Activated naive CD8-positive, alpha-beta T cell treated with anti-CD3 and anti-CD28 coated beads for 36 hours (primary cell): ENCODE measurements around the gene BAG1. TPM values are rescaled to one million over a fixed set of nuclear protein-coding genes. Genes with fewer than 3 reads are reported as not detected.

ENCODE experiments used
- DNase-seq: peaks from one replicate; pipeline ENCODE4 v3.0.0; 2021
- H3K27ac Mint-ChIP-seq: one replicate; pipeline ENCODE4 v1.8.0; 2022; ENCODE audit warnings: mild to moderate bottlenecking, moderate library complexity, mixed read lengths
- H3K27me3 Mint-ChIP-seq: one replicate; pipeline ENCODE4 v1.8.0; 2022; ENCODE audit warnings: mild to moderate bottlenecking, mixed read lengths
- H3K36me3 Mint-ChIP-seq: one replicate; pipeline ENCODE4 v1.8.0; 2021; ENCODE audit warnings: mild to moderate bottlenecking, mixed read lengths
- H3K4me1 Mint-ChIP-seq: one replicate; pipeline ENCODE4 v1.8.0; 2021; ENCODE audit warnings: mixed read lengths
- H3K4me3 Mint-ChIP-seq: one replicate; pipeline ENCODE4 v1.8.0; 2022; ENCODE audit warnings: mild to moderate bottlenecking, moderate library complexity, mixed read lengths
- H3K9me3 Mint-ChIP-seq: one replicate; pipeline ENCODE4 v1.8.0; 2022; ENCODE audit warnings: mixed read lengths
- total RNA-seq, 2 experiments: library from RNA; stranded (reverse); gene quantifications; one replicate each; pipeline ENCODE4 v1.2.3, GENCODE V29; 2021

Gene BAG1
- total RNA-seq, result 10 to 100 TPM; 87.2 to 90.9 TPM

GRCh38 chr9:33264473-33265177 lies at the start of gene BAG1, which contains the start of gene CHMP5:
TSS of gene BAG1 (minus strand) at chr9:33264708.
TSS of gene CHMP5 (plus strand) at chr9:33265049. CDS start at chr9:33265079, 30 bp downstream.
- no peaks in the 10 kb centered on the region for H3K9me3 Mint-ChIP-seq
- peak; percentile 99 for DNase-seq
- H3K4me1 Mint-ChIP-seq, result peaks cover 46% of the 10 kb centered on the region
- peak within 1 kb of the TSS; percentile 90 for H3K4me3 Mint-ChIP-seq
- H3K27me3 Mint-ChIP-seq, result no peaks in the 10 kb centered on the region
- H3K27ac Mint-ChIP-seq, result peak within 1 kb of the TSS; percentile 92
- H3K36me3 Mint-ChIP-seq, result peaks cover 43% of the 10 kb centered on the region

GRCh38 chr9:33311953-33312352 lies 47.4 kb upstream of the BAG1 start:
- peaks cover 4% of the 10 kb centered on the region for H3K4me1 Mint-ChIP-seq
- H3K27ac Mint-ChIP-seq, result no peak overlapping the region
- H3K36me3 Mint-ChIP-seq, result peaks cover 24% of the 10 kb centered on the region
- DNase-seq, result no peak
- no peaks in the 10 kb centered on the region for H3K9me3 Mint-ChIP-seq
- H3K4me3 Mint-ChIP-seq, result no peak overlapping the region
- no peaks in the 10 kb centered on the region for H3K27me3 Mint-ChIP-seq

DNA sequence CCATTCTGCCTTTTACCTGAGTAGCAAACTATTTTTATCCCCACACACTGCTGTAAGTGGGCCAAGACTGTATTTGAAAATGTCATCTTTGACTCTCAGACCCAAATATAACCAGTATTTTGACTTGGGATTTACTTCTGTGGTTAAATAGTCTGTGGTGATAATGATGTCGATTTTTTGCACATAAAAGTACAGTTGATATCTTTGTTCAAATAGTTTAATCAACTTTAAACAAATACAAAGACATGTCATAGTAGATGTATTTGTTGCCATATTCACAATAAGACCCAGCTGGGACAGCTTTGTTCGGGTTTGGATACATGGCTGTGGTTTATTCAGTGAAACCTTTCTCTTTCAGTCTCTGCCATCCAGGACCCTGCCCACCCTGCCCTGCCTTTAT lies 46.2 kb upstream of the BAG1 start:
- H3K36me3 Mint-ChIP-seq, result peaks cover 25% of the 10 kb centered on the region
- no peaks in the 10 kb centered on the region for H3K9me3 Mint-ChIP-seq
- peaks cover 4% of the 10 kb centered on the region for H3K4me1 Mint-ChIP-seq
- DNase-seq, result no peak
- H3K4me3 Mint-ChIP-seq, result no peak overlapping the region
- no peaks in the 10 kb centered on the region for H3K27me3 Mint-ChIP-seq
- H3K27ac Mint-ChIP-seq, result peak overlapping the region; percentile 30

DNA sequence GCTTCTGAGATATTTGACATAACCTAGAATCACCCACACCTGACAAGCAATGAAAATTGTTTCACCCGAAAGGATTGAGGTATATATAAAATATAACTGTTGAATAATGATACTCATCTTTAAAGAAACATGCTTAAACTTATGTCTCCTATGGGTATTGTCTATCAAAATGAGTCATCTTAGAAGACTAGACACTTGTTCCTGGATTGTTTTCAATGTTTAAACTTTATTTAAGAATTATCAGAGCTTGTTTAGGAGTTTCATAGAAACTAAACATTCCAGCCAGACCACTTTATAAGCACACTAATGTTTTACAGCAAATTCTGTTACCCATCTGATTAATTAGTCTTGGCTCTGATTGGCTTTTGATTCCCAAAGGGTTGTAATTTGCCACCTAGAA lies 45.4 kb upstream of the BAG1 start:
- no peaks in the 10 kb centered on the region for H3K9me3 Mint-ChIP-seq
- H3K4me1 Mint-ChIP-seq, result peaks cover 4% of the 10 kb centered on the region
- no peak for DNase-seq
- H3K27me3 Mint-ChIP-seq, result no peaks in the 10 kb centered on the region
- H3K27ac Mint-ChIP-seq, result no peak overlapping the region
- peaks cover 22% of the 10 kb centered on the region for H3K36me3 Mint-ChIP-seq
- H3K4me3 Mint-ChIP-seq, result no peak overlapping the region

DNA sequence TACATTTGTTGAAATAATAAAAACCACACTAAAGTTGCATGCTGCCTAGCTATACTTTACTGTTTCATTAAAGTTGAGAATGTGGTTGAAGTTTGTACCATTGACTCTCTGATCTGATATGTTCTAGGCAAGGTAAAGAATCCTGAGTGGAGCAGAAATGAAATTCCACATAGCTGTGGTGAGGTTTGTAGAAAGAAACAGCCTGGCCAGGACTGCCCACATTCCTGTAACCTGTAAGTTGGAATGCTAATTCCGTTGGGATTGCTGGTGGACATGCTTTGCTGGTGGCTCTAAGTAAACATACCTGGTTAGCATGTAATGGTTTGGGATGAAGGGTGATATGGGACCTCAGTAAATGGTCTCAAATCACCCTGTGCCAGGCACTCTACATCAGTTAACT lies 42.6 kb upstream of the BAG1 start:
- peaks cover 22% of the 10 kb centered on the region for H3K36me3 Mint-ChIP-seq
- no peak overlapping the region for H3K4me3 Mint-ChIP-seq
- H3K9me3 Mint-ChIP-seq, result no peaks in the 10 kb centered on the region
- DNase-seq, result no peak
- peaks cover 7% of the 10 kb centered on the region for H3K4me1 Mint-ChIP-seq
- H3K27ac Mint-ChIP-seq, result peak overlapping the region; percentile 17
- H3K27me3 Mint-ChIP-seq, result no peaks in the 10 kb centered on the region

- peaks cover 15% of the 10 kb centered on the region for H3K36me3 Mint-ChIP-seq
- DNase-seq, result peak; percentile 16
- H3K27me3 Mint-ChIP-seq, result no peaks in the 10 kb centered on the region
- H3K4me1 Mint-ChIP-seq, result peaks cover 5% of the 10 kb centered on the region
- H3K4me3 Mint-ChIP-seq, result no peak overlapping the region
- H3K9me3 Mint-ChIP-seq, result no peaks in the 10 kb centered on the region
- no peak overlapping the region for H3K27ac Mint-ChIP-seq
Observed at GRCh38 chr9:33306037-33306436, 41.5 kb upstream of the BAG1 start.

GRCh38 chr9:33304362-33304761 lies 39.9 kb upstream of the BAG1 start:
- no peaks in the 10 kb centered on the region for H3K27me3 Mint-ChIP-seq
- H3K4me3 Mint-ChIP-seq, result no peak overlapping the region
- peaks cover 17% of the 10 kb centered on the region for H3K36me3 Mint-ChIP-seq
- H3K9me3 Mint-ChIP-seq, result no peaks in the 10 kb centered on the region
- peaks cover 10% of the 10 kb centered on the region for H3K4me1 Mint-ChIP-seq
- no peak overlapping the region for H3K27ac Mint-ChIP-seq
- no peak for DNase-seq

- Mint-ChIP-seq H3K9me3 (no peaks in the 10 kb centered on the region), H3K27ac (no peak overlapping the region), H3K4me1 (peaks cover 45% of the 10 kb centered on the region), H3K27me3 (no peaks in the 10 kb centered on the region), H3K4me3 (no peak overlapping the region), H3K36me3 (peaks cover 40% of the 10 kb centered on the region)
- no peak for DNase-seq
Observed at GRCh38 chr9:33300546-33300945, 36.0 kb upstream of the BAG1 start.

DNA sequence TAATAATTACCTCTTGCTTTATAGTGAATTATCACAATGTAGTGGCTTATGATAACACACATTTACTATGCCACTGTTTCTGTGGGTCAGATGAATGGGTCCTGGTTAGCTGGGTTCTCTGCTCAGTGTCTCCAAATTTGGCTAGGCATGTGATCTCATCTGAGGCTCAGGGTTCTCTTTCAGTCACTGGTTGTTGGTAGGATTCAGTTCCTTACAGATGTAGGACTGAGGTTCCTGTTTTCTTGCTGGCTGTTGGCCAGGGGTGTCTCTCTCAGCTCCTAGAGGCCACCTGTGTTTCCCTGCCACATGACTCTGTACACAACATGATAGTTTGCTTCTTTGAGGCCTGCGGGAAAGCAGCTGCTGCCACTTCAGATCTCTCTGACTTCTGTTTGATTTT lies 32.9 kb upstream of the BAG1 start:
- no peak for DNase-seq
- Mint-ChIP-seq H3K27me3 (no peaks in the 10 kb centered on the region), H3K27ac (peak overlapping the region; percentile 50), H3K4me3 (peak overlapping the region; percentile 50), H3K36me3 (peaks cover 56% of the 10 kb centered on the region), H3K4me1 (peaks cover 71% of the 10 kb centered on the region), H3K9me3 (no peaks in the 10 kb centered on the region)

- Mint-ChIP-seq H3K36me3 (peaks cover 72% of the 10 kb centered on the region), H3K4me1 (peaks cover 88% of the 10 kb centered on the region), H3K9me3 (no peaks in the 10 kb centered on the region), H3K4me3 (peak overlapping the region; percentile 12), H3K27me3 (no peaks in the 10 kb centered on the region), H3K27ac (peak overlapping the region; percentile 69)
- no peak for DNase-seq
Observed at GRCh38 chr9:33295571-33295970, 31.1 kb upstream of the BAG1 start.

DNA sequence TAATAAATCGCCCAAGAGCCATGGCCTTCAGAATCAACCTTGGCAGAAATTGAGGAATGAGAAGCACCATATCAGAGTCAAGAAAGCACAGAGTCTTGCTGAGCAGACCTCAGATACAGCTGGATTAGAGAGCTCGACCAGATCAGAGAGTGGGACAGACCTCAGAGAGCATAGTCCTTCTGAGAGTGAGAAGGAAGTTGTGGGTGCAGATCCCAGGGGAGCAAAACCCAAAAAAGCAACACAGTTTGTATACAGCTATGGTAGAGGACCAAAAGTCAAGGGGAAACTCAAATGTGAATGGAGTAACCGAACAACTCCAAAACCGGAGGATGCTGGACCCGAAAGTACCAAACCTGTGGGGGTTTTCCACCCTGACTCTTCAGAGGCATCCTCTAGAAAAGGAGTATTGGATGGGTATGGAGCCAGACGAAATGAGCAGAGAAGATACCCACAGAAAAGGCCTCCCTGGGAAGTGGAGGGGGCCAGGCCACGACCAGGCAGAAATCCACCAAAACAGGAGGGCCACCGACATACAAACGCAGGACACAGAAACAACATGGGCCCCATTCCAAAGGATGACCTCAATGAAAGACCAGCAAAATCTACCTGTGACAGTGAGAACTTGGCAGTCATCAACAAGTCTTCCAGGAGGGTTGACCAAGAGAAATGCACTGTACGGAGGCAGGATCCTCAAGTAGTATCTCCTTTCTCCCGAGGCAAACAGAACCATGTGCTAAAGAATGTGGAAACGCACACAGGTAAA lies 30.3 kb upstream of the BAG1 start:
- H3K27ac Mint-ChIP-seq, result peak overlapping the region; percentile 71
- H3K36me3 Mint-ChIP-seq, result peaks cover 72% of the 10 kb centered on the region
- no peaks in the 10 kb centered on the region for H3K27me3 Mint-ChIP-seq
- peaks cover 86% of the 10 kb centered on the region for H3K4me1 Mint-ChIP-seq
- H3K9me3 Mint-ChIP-seq, result no peaks in the 10 kb centered on the region
- H3K4me3 Mint-ChIP-seq, result peak overlapping the region; percentile 50
- no peak for DNase-seq

GRCh38 chr9:33293782-33294181 lies 29.3 kb upstream of the BAG1 start:
- no peak overlapping the region for H3K4me3 Mint-ChIP-seq
- H3K36me3 Mint-ChIP-seq, result peaks cover 64% of the 10 kb centered on the region
- H3K27me3 Mint-ChIP-seq, result no peaks in the 10 kb centered on the region
- H3K9me3 Mint-ChIP-seq, result no peaks in the 10 kb centered on the region
- peak overlapping the region; percentile 21 for H3K27ac Mint-ChIP-seq
- H3K4me1 Mint-ChIP-seq, result peaks cover 77% of the 10 kb centered on the region
- DNase-seq, result no peak

DNA sequence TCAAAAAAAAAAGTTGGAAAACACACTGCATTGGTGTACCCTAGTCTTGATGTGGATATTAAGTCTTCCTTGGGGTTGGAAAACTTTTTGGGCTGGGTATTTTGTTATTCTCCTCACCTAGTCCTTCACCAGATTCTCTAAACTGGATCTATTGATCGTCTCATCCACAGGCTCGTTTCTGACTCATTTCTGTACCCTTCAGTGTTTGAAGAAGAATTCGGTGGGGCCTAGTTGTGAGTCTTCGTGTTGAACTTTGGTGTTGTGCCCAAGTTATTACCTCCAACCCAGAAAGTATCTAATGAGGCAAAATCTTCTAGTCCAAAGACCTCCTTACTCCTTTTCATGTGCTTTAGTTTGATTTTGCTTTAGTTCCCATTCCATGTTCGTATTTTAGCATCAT lies 27.4 kb upstream of the BAG1 start:
- H3K27ac Mint-ChIP-seq, result peak overlapping the region; percentile 100
- H3K9me3 Mint-ChIP-seq, result no peaks in the 10 kb centered on the region
- no peak for DNase-seq
- H3K27me3 Mint-ChIP-seq, result no peaks in the 10 kb centered on the region
- H3K4me3 Mint-ChIP-seq, result peak overlapping the region; percentile 98
- peaks cover 66% of the 10 kb centered on the region for H3K4me1 Mint-ChIP-seq
- H3K36me3 Mint-ChIP-seq, result peaks cover 48% of the 10 kb centered on the region

DNA sequence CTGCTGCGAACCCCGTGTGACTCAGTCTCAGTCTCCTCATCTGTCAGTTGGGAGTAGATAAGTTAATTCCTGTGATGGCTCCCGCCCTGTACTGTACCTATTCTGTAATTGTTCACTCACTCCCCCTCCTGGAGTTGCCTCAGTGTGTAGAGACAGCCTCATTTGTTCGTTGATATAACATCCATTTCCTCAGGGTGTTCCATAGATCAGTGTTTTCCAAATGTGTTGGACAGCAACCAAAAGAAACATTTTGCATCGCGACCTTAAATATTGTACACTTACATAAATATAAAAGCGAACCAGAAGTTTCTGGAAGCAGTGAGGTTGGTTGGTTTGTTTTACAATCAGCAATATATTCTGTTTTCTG lies 26.5 kb upstream of the BAG1 start:
- DNase-seq, result no peak
- Mint-ChIP-seq H3K4me1 (peaks cover 58% of the 10 kb centered on the region), H3K27ac (peak overlapping the region; percentile 100), H3K4me3 (peak overlapping the region; percentile 98), H3K9me3 (no peaks in the 10 kb centered on the region), H3K27me3 (no peaks in the 10 kb centered on the region), H3K36me3 (peaks cover 41% of the 10 kb centered on the region)

DNA sequence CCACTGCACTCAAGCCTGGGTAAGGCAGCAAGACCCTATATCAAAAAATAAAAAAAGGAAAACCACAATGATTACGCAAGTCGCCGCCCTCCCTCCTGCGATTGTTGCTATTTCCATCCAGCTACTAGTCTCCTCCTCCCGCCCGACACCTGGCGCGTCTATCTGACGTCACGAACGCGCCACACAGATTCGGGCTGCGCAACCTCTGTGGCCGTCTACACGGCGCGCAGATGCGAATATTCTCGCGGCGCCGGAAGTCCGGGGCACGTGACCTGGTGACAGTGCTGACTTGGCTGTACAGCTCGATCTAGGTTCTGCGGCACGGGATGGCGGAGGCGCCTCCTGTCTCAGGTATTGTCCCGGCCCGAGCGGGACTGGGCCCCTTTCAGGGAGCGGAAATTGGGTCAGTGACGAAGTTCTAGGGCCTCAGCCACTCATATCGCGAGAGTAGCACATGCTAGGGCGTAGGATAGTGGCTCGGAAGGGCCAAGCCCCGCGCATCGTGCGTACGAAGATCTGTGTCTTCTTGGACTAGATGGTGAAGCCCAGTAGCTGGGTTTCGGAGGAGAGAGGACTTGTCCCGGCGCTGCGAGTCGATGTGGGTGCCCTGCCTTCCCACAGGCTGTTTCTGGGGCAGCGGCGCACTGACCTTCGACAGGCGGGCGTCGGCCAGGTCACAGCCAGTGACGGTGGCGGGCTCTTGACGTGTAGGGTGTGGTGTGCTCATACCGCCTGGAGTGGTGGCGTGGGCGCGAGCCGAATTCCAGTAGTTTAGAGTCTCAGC lies 25.9 kb upstream of the BAG1 start, which contains the start of gene NFX1:
NFX1 (plus strand) TSS at position 270 of the 784 bp plus-strand sequence; CDS start at position 327, 57 bp downstream.
- Mint-ChIP-seq H3K27me3 (no peaks in the 10 kb centered on the region), H3K27ac (peak within 1 kb of the TSS; percentile 100), H3K4me3 (peak within 1 kb of the TSS; percentile 98), H3K4me1 (peaks cover 54% of the 10 kb centered on the region), H3K36me3 (peaks cover 38% of the 10 kb centered on the region), H3K9me3 (no peaks in the 10 kb centered on the region)
- DNase-seq, result peak; percentile 98
